Suprapubic skin (tissue), 4 donors: ENCODE data around the gene HEATR3. TPM values are rescaled to one million over a fixed set of nuclear protein-coding genes. Genes with fewer than 3 reads are reported as not detected.

Experiments
- DNase-seq, 2 donors: peaks; one replicate each; pipeline ENCODE4 v3.0.0-alpha.2; 2019; ENCODE audit warnings: low spot score in 2 of 2
- H3K27ac ChIP-seq: fragments of 200-600 bp; sonication (generic); one replicate; pipeline ENCODE4 v1.5.1; 2019
- H3K27me3 ChIP-seq: fragments of 200-600 bp; sonication (generic); one replicate; pipeline ENCODE4 v1.5.1; 2019
- H3K36me3 ChIP-seq: fragments of 200-600 bp; sonication (generic); one replicate; pipeline ENCODE4 v1.5.1; 2019
- H3K4me1 ChIP-seq: fragments of 200-600 bp; sonication (generic); one replicate; pipeline ENCODE4 v1.5.1; 2019
- H3K4me3 ChIP-seq: fragments of 200-600 bp; sonication (generic); one replicate; pipeline ENCODE4 v1.5.1; 2019; ENCODE audit warnings: mild to moderate bottlenecking
- H3K9me3 ChIP-seq: fragments of 200-600 bp; sonication (generic); one replicate; pipeline ENCODE4 v1.5.1; 2019
- CTCF ChIP-seq, 2 donors: fragments of 200-600 bp in 1 of 2; fragments of 450-650 bp in 1 of 2; sonication (generic) in 1 of 2; IDR thresholded peaks; one replicate each; pipeline ENCODE4 v1.5.1; 2016 to 2019; ENCODE audit warnings: antibody characterized with exemption in 2 of 2, mild to moderate bottlenecking in 1 of 2, moderate library complexity in 1 of 2
- EP300 ChIP-seq: sonication (generic); formaldehyde crosslinking; IDR thresholded peaks from one replicate; pipeline ENCODE4 v1.6.1; 2017; ENCODE audit warnings: antibody characterized with exemption
- POLR2A ChIP-seq, 2 donors: fragments of 450-650 bp; IDR thresholded peaks; one replicate each; pipeline ENCODE4 v1.6.1; 2017; ENCODE audit warnings: antibody characterized with exemption in 2 of 2, mild to moderate bottlenecking in 2 of 2, moderate library complexity in 2 of 2
- POLR2AphosphoS5 ChIP-seq, 3 donors: sonication (generic); formaldehyde crosslinking; IDR thresholded peaks; one replicate each; pipeline ENCODE4 v1.6.1; 2017; ENCODE audit warnings: antibody characterized with exemption in 3 of 3
- WGBS: methylation state at CpG from one replicate; pipeline ENCODE4 v1.1.5; 2018; 5-methylcytosine and 5-hydroxymethylcytosine counted together
- total RNA-seq, 4 donors: library from RNA; depleted of rRNA; stranded (reverse); fragments of >200 nt; gene quantifications; one replicate each; pipeline ENCODE4 v1.1.0, GENCODE V29; 2016

HEATR3 gene
- total RNA-seq, 4 donors from 2014 or later = 12.4 to 19.3 (median 18.5) TPM

- H3K27me3 ChIP-seq = no peaks in the 10 kb centered on the region
- no peaks in the 10 kb centered on the region for H3K9me3 ChIP-seq
- 89% methylated on average over 11 of the region's 11 CpGs for WGBS
- H3K27ac ChIP-seq = no peak overlapping the region
- H3K4me1 ChIP-seq = peaks cover 36% of the 10 kb centered on the region
- TF ChIP-seq POLR2A (IDR thresholded peaks at IDR 0.05) = no peak
- TF ChIP-seq POLR2AphosphoS5 (IDR thresholded peaks at IDR 0.05) = no peak
- no peak for TF ChIP-seq EP300
- no peak for TF ChIP-seq CTCF (IDR thresholded peaks at IDR 0.05)
- H3K36me3 ChIP-seq = no peaks in the 10 kb centered on the region
- H3K4me3 ChIP-seq = peak overlapping the region; percentile 74
- peak; percentile 57 for DNase-seq
Measured at GRCh38 chr16:50151756-50152155, 86.0 kb downstream of the HEATR3 start.

- H3K4me1 ChIP-seq = peaks cover 42% of the 10 kb centered on the region
- no peaks in the 10 kb centered on the region for H3K9me3 ChIP-seq
- H3K27me3 ChIP-seq = no peaks in the 10 kb centered on the region
- no peaks in the 10 kb centered on the region for H3K36me3 ChIP-seq
- DNase-seq = peak in 1 of 2 donors; percentile 73
- H3K4me3 ChIP-seq = peak overlapping the region; percentile 74
- H3K27ac ChIP-seq = peak overlapping the region; percentile 97
- WGBS = 2% methylated on average over 24 of the region's 24 CpGs
- TF ChIP-seq CTCF (IDR thresholded peaks at IDR 0.05) = peak in 1 of 2 donors; percentile 3
- no peak for TF ChIP-seq POLR2A (IDR thresholded peaks at IDR 0.05)
Measured at GRCh38 chr16:50152351-50152806, 86.6 kb downstream of the HEATR3 start.

GRCh38 chr16:50152807-50153595, 87.2 kb downstream of the HEATR3 start, which contains the start of gene TENT4B:
Gene TENT4B, plus strand, starts transcription at chr16:50153306. Its CDS starts 316 bp downstream, at chr16:50153622.
- peak; percentile 92 to 94 for DNase-seq
- no peaks in the 10 kb centered on the region for H3K36me3 ChIP-seq
- H3K4me3 ChIP-seq = peak within 1 kb of the TSS; percentile 74
- H3K27ac ChIP-seq = peak within 1 kb of the TSS; percentile 97
- peaks cover 45% of the 10 kb centered on the region for H3K4me1 ChIP-seq
- no peaks in the 10 kb centered on the region for H3K9me3 ChIP-seq
- H3K27me3 ChIP-seq = no peaks in the 10 kb centered on the region
- WGBS = 0% methylated on average over 23 of the region's 114 CpGs
- no peak for TF ChIP-seq CTCF (IDR thresholded peaks at IDR 0.05)
- peak; percentile 24 to 48 for TF ChIP-seq POLR2A (IDR thresholded peaks at IDR 0.05)
- no peak for TF ChIP-seq EP300
- TF ChIP-seq POLR2AphosphoS5 (IDR thresholded peaks at IDR 0.05) = peak in 2 of 3 donors; percentile 82 to 84

- TF ChIP-seq CTCF (IDR thresholded peaks at IDR 0.05) = no peak
- TF ChIP-seq EP300 = no peak
- no peak for TF ChIP-seq POLR2AphosphoS5 (IDR thresholded peaks at IDR 0.05)
- peak in 1 of 2 donors; percentile 17 for TF ChIP-seq POLR2A (IDR thresholded peaks at IDR 0.05)
- peak; percentile 70 to 80 for DNase-seq
- H3K4me1 ChIP-seq = peaks cover 45% of the 10 kb centered on the region
Measured at GRCh38 chr16:50153596-50154419, 88.0 kb downstream of the HEATR3 start.

More at GRCh38 chr16:50153596-50154419, 88.0 kb downstream of the HEATR3 start:
- 3% methylated on average over 38 of the region's 89 CpGs for WGBS
- Histone ChIP-seq H3K36me3 (no peaks in the 10 kb centered on the region), H3K27ac (peak overlapping the region; percentile 97), H3K27me3 (no peaks in the 10 kb centered on the region), H3K9me3 (no peaks in the 10 kb centered on the region), H3K4me3 (peak overlapping the region; percentile 74)
